WERI-Rb-1 (cell line): ENCODE measurements around the gene CNEP1R1.
A peak's percentile ranks its signal among the peaks of the same experiment; 100 is the strongest.

ENCODE experiments used
- DNase-seq: peaks from one replicate; pipeline ENCODE4 v3.0.0-alpha.2; 2020
- H3K27ac ChIP-seq: fragments of 250-450 bp; sonication (Bioruptor Pico); 2 replicates; pipeline ENCODE4 v1.5.1; 2020; ENCODE audit warnings: mild to moderate bottlenecking, moderate library complexity
- H3K27me3 ChIP-seq: fragments of 250-450 bp; sonication (Bioruptor Pico); 2 replicates; pipeline ENCODE4 v1.5.1; 2021; ENCODE audit warnings: mild to moderate bottlenecking, low read depth, moderate library complexity; ENCODE audit not compliant: insufficient read depth, severe bottlenecking
- H3K36me3 ChIP-seq: fragments of 250-450 bp; sonication (Bioruptor Pico); 2 replicates; pipeline ENCODE4 v1.5.1; 2020; ENCODE audit warnings: mild to moderate bottlenecking, moderate library complexity
- H3K4me3 ChIP-seq: 2 replicates; pipeline ENCODE4 v1.5.1; 2011; ENCODE audit warnings: low read depth, mild to moderate bottlenecking, control low read depth, low read length
- H3K9me3 ChIP-seq: fragments of 250-450 bp; sonication (Bioruptor Pico); 2 replicates; pipeline ENCODE4 v1.5.1; 2021; ENCODE audit warnings: mild to moderate bottlenecking, moderate library complexity; ENCODE audit not compliant: severe bottlenecking
- TF ChIP-seq, protein P1 (sequence below): IDR thresholded peaks from 2 replicates; pipeline ENCODE4 v1.5.1; 2011; ENCODE audit warnings: low read depth, mild to moderate bottlenecking, control low read depth, inconsistent platforms, low read length

CNEP1R1 gene

DNA sequence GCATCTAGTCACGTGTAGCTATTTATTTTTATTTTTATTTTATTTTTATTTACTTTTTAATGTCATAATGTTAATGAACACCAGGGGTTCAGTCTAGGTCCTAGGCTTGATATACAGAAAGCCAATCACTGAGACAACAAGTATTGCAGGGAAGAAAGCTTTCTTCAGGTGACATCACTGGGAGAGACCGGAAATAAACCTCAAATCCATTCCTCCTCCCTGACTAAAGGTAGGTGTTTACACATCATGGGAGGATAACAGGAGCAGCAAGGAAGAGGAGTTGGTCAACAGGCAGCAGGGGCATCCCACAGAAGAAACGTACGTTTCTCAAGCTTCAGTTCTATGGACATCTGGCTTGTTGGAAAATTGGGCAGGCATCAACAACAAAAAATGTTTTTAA, 31.2 kb downstream of the CNEP1R1 start:
- H3K36me3 ChIP-seq, result no peaks in the 10 kb centered on the region
- H3K27me3 ChIP-seq, result no peaks in the 10 kb centered on the region
- no peak overlapping the region for H3K27ac ChIP-seq
- H3K4me3 ChIP-seq, result no peak overlapping the region
- TF ChIP-seq, protein P1, sequence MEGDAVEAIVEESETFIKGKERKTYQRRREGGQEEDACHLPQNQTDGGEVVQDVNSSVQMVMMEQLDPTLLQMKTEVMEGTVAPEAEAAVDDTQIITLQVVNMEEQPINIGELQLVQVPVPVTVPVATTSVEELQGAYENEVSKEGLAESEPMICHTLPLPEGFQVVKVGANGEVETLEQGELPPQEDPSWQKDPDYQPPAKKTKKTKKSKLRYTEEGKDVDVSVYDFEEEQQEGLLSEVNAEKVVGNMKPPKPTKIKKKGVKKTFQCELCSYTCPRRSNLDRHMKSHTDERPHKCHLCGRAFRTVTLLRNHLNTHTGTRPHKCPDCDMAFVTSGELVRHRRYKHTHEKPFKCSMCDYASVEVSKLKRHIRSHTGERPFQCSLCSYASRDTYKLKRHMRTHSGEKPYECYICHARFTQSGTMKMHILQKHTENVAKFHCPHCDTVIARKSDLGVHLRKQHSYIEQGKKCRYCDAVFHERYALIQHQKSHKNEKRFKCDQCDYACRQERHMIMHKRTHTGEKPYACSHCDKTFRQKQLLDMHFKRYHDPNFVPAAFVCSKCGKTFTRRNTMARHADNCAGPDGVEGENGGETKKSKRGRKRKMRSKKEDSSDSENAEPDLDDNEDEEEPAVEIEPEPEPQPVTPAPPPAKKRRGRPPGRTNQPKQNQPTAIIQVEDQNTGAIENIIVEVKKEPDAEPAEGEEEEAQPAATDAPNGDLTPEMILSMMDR, result no peak
- H3K9me3 ChIP-seq, result no peaks in the 10 kb centered on the region
- DNase-seq, result no peak

DNA sequence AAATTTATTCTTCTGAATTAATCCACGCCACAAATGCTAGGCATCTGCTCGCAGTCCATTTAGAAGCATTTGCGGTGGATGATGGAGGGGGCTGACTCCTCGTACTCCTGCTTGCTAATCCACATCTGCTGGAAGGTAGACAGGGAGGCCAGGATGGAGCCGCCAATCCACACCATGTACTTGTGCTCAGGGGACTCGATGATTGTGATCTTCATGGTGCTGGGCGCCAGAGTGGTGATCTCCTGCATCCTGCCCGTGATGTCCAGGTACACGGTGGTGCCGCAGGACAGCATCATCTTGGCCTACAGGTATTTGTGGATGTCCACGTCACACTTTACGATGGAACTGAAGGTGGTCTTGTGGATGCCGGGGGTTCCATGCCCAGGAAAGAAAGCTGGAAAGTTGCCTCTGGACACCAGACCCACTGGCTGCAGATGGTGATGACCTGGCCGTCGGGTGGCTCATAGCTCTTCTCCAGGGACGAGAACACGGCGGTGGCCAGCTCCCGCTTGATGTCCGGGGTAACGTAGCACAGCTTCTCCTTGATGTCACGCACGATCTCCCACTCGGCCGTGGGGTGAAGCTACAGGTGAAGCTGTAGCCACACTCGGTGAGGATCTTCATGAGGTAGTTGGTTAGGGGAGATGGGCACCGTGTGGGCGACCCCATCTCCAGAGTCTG, 33.2 kb downstream of the CNEP1R1 start:
- Histone ChIP-seq H3K36me3 (no peaks in the 10 kb centered on the region), H3K9me3 (no peaks in the 10 kb centered on the region), H3K27me3 (no peaks in the 10 kb centered on the region), H3K27ac (no peak overlapping the region), H3K4me3 (no peak overlapping the region)
- DNase-seq, result no peak
- TF ChIP-seq, protein P1, result no peak

DNA sequence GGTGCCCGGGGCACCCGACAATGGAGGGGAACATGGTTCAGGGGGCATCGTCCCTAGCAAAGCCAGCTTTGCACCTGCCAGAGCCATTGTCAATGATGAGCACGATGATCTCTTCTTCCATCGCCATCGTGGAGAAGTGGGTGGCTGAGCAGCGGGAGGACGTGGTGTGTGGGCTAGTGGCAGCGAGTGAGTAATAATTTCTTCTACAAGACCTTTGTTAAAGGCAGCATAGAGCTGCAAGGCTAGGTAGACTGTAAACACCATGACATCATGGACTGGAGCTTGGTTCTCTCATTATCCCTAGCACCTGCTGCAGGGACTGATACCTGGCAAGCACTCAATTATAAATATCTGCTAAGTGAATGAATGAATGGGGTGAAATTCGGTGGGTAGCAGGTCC, 34.1 kb downstream of the CNEP1R1 start:
- H3K9me3 ChIP-seq, result no peaks in the 10 kb centered on the region
- H3K36me3 ChIP-seq, result no peaks in the 10 kb centered on the region
- DNase-seq, result no peak
- H3K27ac ChIP-seq, result no peak overlapping the region
- H3K4me3 ChIP-seq, result no peak overlapping the region
- TF ChIP-seq, protein P1, result no peak
- H3K27me3 ChIP-seq, result no peaks in the 10 kb centered on the region

DNA sequence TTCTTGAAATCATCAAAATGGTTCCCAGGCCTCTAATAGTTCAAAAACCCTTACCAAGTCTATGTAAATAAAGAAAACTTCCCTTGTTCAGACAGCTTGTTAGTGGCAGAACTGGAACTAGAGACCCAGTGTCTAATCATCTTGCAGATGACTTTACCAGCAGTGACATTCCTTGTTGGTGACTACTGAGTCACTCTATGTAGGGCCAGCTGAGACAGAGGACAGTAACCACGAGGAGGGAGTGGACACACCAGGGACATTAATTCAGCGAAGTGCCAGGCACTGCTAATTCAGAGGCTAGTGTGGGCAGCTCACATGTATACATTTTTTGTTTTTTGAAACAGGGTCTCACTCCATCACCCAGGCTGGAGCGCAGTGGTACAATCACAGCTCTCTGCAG, 34.6 kb downstream of the CNEP1R1 start:
- no peaks in the 10 kb centered on the region for H3K36me3 ChIP-seq
- no peak for DNase-seq
- H3K27me3 ChIP-seq, result no peaks in the 10 kb centered on the region
- no peaks in the 10 kb centered on the region for H3K9me3 ChIP-seq
- TF ChIP-seq, protein P1, result no peak
- no peak overlapping the region for H3K4me3 ChIP-seq
- H3K27ac ChIP-seq, result no peak overlapping the region

DNA sequence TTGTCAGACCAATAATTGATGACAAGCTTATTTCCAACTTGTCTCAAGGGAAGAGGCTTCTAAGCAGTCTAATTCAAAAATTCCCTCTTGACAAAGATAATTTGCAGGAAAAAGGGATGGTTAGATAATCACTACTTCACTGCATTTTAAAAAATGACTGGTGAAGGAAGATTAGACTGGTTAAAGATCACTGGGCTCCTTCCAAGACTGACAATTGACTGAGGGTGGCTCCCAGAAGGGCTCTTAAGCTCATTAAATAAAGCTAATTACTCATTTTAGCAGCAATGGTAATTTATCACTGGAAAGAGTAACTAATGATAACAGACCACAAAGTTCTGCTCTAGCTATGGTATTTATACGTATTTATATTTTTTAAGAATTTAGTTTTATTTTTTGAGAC, 36.3 kb downstream of the CNEP1R1 start:
- DNase-seq, result no peak
- Histone ChIP-seq H3K27me3 (no peaks in the 10 kb centered on the region), H3K9me3 (no peaks in the 10 kb centered on the region), H3K4me3 (no peak overlapping the region), H3K27ac (no peak overlapping the region), H3K36me3 (no peaks in the 10 kb centered on the region)
- TF ChIP-seq, protein P1, result no peak

DNA sequence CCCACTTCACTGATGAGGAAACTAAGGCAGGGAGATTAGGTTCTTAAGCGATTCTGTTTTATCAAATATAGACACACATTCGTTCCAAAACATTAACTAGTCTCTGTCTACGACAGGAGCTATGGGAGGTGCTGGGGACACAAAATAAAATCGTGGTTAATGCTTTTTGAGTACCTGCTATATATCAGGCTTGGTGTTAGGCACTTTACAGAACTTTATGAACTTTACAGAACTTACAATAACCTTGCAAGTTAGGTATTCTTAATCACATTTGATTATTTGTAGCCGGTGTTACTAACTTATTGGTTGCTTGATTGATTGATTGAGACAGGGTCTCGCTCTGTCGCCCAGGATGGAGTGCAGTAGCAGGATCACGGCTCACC, 40.2 kb downstream of the CNEP1R1 start:
- H3K27me3 ChIP-seq, result no peaks in the 10 kb centered on the region
- TF ChIP-seq, protein P1, result no peak
- no peaks in the 10 kb centered on the region for H3K9me3 ChIP-seq
- H3K27ac ChIP-seq, result peak overlapping the region; percentile 18; the same call in 1 of the 2 replicates
- peaks cover 14% of the 10 kb centered on the region for H3K36me3 ChIP-seq
- peak overlapping the region; percentile 38 for H3K4me3 ChIP-seq
- no peak for DNase-seq
